ENCODE measurements around the gene SELPLG.
"Not testable (repeated sequence)": the region's sequence is repeated elsewhere in the genome, so short reads cannot be mapped to it uniquely, and the experiment has no call there.

SELPLG gene

DNA sequence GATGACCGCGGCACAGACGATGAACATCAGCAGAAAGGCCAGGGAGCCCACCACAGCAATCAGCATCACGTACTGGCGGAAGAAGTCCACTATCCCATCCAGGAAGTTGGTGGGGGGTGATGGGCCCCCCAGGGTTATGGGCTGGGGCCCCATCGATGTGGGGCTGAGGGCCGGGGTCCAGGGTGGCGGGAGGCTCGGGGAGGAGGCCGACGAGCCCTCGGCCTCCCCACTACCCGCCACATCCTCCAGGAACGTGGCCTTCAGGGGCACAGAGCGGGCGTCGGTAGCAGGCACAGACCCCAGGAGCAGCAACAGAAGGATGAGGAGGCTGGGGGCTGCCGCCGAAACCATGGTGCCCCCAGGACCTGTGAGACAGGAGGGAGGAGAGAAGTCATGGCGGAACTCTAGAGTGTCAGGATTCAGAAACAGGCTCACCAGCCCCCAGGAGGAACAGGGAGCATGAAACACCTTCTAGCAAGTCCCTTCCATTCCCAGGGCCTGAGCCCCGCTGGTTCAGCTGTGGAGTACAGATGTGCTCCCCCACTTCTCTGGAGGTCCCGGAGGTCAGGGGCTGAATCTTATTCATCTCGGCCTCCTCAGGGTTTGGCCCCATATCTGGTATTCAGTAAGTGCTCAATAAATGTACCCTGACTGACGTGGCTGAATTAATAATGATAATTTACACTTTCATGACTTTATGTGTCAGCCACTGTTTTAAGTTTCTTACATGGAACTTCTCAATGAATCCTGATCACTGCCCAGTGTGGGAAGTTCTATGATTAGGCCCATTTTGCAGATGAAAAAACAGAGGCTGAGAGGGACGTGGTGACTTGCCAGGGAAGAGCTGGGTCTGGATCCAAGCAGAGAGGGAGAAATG, 41.4 kb downstream of the SELPLG start:
- DNase-seq (ENCODE audit: low read depth in 4 of 4, low spot score in 1 of 4) = no peak

DNA sequence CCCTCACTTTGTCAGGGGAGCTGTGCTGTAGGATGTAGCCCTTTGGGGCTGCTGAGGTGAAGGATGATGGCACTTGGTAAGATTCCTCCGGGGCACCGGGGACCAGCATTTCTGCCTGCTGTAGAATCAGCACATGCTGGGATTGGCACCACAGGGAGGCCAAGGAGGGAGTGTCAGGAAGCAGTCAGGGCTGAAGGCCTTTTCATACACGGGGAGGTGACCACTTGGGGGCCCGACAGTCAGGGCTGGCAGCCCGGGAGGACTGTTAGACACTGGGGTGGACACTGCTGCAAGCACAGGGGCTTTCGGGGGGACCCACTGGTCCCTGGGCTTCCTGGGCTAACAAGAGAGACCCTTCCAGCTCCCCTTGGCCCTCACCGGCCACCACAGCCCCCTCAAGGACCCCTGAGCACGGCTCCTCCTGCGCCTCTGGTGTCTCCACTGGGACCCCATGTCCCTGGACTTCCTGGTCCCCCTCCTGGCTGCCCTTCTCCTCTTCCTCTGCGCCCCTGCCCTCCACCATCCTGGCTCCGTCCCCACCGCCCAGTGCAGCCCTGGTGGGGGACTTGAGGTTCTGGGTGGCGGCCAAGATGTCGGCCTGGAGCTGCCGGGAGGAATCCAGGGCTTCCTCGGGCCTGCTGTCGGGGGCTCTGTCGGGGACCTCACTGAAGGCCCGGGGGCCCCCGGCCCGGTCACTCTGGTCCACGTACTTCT, 42.3 kb downstream of the SELPLG start:
- DNase-seq (ENCODE audit: low read depth in 4 of 4, low spot score in 1 of 4) = no peak

DNA sequence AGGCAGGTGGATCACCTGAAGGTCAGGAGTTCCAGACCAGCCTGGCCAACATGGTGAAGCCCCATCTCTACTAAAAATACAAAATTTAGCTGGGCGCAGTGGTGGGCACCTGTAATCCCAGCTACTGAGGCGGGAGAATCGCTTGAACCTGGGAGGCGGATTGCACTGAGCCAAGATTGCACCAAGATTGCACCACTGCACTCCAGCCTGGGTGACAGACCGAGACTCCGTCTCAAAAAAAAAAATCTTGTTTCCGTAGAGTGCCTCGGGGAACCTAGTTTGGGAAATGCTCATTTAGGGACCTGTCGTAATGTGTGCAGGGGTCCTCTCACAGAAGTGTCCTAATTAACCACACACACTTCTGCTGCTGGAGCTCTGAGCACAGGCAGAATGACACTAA, 43.2 kb downstream of the SELPLG start:
- not testable (repeated sequence) for DNase-seq (ENCODE audit: low read depth in 4 of 4, low spot score in 1 of 4)

DNA sequence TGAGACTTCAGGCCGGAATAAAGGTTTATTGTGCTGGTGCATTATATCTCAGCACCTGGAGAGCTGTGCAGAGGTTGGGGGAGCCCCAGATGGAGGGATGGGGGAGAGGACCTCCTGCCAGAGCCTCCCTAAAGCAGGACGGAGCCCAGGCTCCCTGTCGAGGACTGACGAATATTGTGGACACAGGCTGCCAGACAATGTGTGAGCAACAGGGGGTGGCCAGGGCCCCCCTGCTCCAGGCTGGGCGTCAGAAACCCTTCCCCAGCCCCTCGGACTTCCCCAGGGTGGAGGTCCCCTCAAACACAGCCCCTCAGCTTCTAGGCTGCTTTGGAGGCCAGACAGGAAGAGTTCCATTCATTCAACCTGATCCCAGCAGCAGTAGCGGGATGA, 43.9 kb downstream of the SELPLG start:
- DNase-seq (ENCODE audit: low read depth in 4 of 4, low spot score in 1 of 4) = no peak

DNA sequence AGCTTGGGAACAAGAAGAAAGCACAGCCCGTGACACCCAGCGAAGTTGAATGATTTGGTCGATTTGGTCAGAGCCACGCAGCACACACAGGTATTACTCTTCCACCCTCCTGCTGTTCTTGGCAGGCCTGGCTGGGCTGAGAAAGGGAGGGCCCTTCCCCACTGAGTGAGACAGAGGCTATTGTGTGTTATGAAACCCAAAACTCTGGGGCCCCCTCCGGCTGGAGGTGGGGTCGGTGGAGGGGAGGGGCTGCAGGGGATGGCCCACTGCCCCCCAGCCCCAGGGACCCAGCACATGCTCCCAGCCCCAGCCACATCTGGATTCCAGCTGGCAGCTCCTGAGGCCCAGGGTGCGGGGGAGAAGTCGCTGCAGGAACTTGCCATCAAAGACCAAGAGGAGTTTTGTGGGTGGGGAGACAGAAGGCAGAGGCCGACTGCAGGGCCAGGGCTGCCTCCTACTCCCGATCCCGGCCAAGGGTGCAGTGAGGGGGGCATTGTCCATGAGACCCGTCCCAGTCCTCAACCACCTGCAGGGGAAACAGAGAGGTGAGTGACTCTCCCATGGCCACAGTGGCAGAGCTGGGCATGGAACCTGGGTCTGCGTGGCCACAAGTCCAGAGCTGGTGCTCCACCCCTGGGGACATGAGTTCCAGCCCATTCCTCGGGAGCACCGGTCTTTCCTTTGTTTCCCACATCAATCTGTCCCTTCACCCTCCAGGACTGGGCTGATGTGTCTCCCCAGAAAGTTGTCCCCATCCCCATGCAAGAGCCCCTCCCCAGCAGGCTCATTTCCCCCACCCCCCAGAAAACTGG, 44.5 kb downstream of the SELPLG start:
- DNase-seq (ENCODE audit: low read depth in 4 of 4, low spot score in 1 of 4) = no peak

DNA sequence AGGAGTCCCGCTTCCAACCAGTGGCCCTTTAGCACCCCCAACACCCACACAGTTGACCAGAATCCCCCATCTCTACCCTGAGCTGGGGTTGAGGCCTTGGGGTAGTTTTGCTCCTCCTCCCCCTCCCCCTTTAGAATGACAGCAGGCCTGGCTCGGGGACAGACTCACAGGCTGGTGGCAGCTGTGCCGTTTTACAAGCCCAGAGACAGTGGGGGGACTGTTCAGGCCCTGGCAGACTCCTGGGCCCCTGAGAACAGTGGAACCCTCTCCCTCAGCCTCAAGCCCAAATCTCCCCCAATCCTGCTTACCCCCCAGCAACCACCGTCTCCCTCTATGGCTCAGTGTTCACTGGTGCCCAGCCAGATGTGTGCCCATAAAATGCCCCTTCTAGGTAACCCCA, 45.9 kb downstream of the SELPLG start:
- DNase-seq (ENCODE audit: low read depth in 4 of 4, low spot score in 1 of 4) = no peak

- no peak for DNase-seq (ENCODE audit: low read depth in 4 of 4, low spot score in 1 of 4)
Measured at GRCh38 chr12:108586306-108586705, 47.4 kb downstream of the SELPLG start.

- DNase-seq (ENCODE audit: low read depth in 4 of 4, low spot score in 1 of 4) = no peak
Measured at GRCh38 chr12:108585864-108586263, 47.8 kb downstream of the SELPLG start.

GRCh38 chr12:108584456-108585065, 49.1 kb downstream of the SELPLG start:
- DNase-seq (ENCODE audit: low read depth in 4 of 4, low spot score in 1 of 4) = no peak

DNA sequence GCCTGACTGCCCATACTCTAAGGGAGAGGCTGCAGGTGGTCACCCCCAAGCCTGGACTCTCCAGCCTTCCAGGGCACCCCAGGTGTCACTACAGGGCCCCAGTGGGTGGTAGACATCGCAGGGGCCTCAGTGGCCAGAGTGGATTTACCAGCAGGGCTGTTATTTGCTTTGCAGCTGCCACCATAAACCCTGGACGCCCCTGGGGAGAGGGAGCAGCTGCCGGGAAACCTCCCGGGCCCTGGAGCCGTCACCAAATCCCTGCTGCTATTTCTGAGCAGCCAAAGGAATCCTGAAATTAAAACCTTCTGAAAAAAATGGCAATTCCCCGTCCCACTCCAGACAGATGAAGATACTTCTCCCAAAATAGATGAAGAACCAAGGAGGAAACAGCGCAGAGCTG, 49.7 kb downstream of the SELPLG start:
- DNase-seq (ENCODE audit: low read depth in 4 of 4, low spot score in 1 of 4) = no peak

GRCh38 chr12:108582978-108583770, 50.5 kb downstream of the SELPLG start:
- no peak for DNase-seq (ENCODE audit: low read depth in 4 of 4, low spot score in 1 of 4)

- no peak for DNase-seq (ENCODE audit: low read depth in 4 of 4, low spot score in 1 of 4)
Measured at GRCh38 chr12:108582509-108582908, 51.2 kb downstream of the SELPLG start.

- no peak for DNase-seq (ENCODE audit: low read depth in 4 of 4, low spot score in 1 of 4)
Measured at GRCh38 chr12:108581311-108582227, 52.1 kb downstream of the SELPLG start.

DNA sequence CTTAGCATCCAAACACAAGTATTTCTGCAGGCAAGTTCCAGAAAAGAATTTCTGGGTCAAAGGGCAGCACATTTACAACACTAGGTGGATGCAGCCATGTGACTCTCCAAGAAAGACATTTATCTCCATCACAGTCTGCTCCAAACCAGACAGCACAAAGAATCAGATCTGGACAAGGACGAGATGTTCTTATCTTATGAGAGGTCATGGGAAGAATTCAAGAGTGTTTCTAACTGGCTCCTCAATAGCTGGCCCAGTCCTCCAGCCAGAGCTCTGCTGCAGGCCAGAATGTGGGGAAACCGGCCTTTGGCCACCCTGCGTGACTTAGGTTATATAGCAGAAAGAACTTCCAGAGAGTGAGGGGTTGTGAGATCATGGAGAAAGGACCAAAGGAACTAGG, 53.2 kb downstream of the SELPLG start:
- no peak for DNase-seq (ENCODE audit: low read depth in 4 of 4, low spot score in 1 of 4)

- no peak for DNase-seq (ENCODE audit: low read depth in 4 of 4, low spot score in 1 of 4)
Measured at GRCh38 chr12:108578813-108579212, 54.9 kb downstream of the SELPLG start.

DNA sequence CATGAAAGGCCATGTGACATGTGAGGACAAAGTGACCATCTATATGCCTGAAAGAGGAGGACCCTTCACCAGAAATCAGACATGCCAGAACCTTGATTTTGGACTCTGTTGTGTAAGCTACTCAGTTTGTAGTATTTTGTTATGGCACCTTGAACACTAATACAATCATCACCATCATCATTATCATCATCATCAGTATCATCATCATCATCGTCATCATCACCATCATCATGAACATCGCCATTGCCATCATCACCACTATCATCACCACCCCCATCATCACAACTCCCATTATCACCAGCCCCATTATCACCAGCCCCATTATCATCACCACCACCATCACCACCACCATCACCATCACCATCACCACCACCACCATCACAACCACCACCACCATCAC, 55.4 kb downstream of the SELPLG start:
- no peak for DNase-seq (ENCODE audit: low read depth in 4 of 4, low spot score in 1 of 4)

DNA sequence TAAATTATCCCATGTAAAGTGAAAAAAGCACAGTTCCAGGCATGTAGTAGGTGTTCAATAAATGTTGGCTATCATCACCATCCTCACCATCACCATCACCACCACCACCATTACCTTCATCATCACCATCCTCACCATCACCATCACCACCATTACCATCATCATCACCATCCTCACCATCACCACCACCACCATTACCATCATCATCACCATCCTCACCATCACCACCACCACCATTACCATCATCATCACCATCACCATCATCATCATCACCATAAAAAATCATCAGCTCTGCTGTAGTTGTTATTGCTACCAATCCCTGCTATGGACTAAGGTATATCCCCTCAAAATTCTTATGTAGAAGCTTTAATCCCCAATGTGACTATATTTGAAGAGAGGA, 56.2 kb downstream of the SELPLG start:
- no peak for DNase-seq (ENCODE audit: low read depth in 4 of 4, low spot score in 1 of 4)

- no peak for DNase-seq (ENCODE audit: low read depth in 4 of 4, low spot score in 1 of 4)
Measured at GRCh38 chr12:108576660-108577234, 56.9 kb downstream of the SELPLG start.

Measured in stimulated activated CD4-positive, alpha-beta T cell treated with anti-CD3 and anti-CD28 coated beads, Interleukin-1b, Interleukin-23, amount 100 ng/mL, for 24 hours (primary cell).